HCT116 (cell line): ENCODE measurements around the gene DFFA. TPM values are rescaled to one million over a fixed set of nuclear protein-coding genes. Genes with fewer than 3 reads are reported as not detected.
A peak's percentile ranks its signal among the peaks of the same experiment; 100 is the strongest.

Source experiments
- ATAC-seq: fragments of 200-7000 bp; cut with Tn5 transposase; 2 replicates; pipeline ENCODE4 v1.9.1; 2020; ENCODE audit warnings: mild to moderate bottlenecking, moderate library complexity
- BruUV-seq: library from RNA; stranded (reverse); fragments of 400-500 nt; replicated peaks from 2 replicates; lab custom pipeline; 2021; lab: Mats Ljungman, UMichigan
- CTCF ChIA-PET: fragments of 300-600 bp; sonication (Branson Sonifier 250); formaldehyde crosslinking; loops from one replicate; lab custom pipeline; 2021; ENCODE audit warnings: antibody characterized with exemption; lab: Charles Lee
- POLR2A ChIA-PET: fragments of 300-600, 350-600 bp; sonication (Branson Sonifier 250); formaldehyde crosslinking; loops from one replicate; lab custom pipeline; 2021; ENCODE audit warnings: antibody characterized with exemption; lab: Charles Lee
- RAD21 ChIA-PET, 2 experiments: fragments of 300-600 bp; sonication (Branson Sonifier 250); formaldehyde crosslinking; loops; one replicate each; lab custom pipeline; 2023; ENCODE audit warnings: low total read pairs in 2 of 2; ENCODE audit not compliant: uncharacterized antibody in 2 of 2, unreplicated experiment in 2 of 2, low non-redundant PET in 1 of 2; lab: Charles Lee
- DNase-seq: peaks from one replicate; pipeline ENCODE4 v3.0.0-alpha.2; 2010; ENCODE audit warnings: low read depth, low spot score
- H2AFZ ChIP-seq: fragments of 200-600 bp; shearing (Covaris generic), sonication (generic); 2 replicates; pipeline ENCODE4 v1.6.1; 2017; ENCODE audit warnings: low read depth, mixed run types, mixed read lengths, antibody characterized with exemption, low read length; ENCODE audit not compliant: poor library complexity, severe bottlenecking
- H3K27ac ChIP-seq: 2 replicates; pipeline ENCODE4 v1.5.1; 2012; ENCODE audit warnings: low read depth, low read length
- H3K27me3 ChIP-seq: fragments of 200-600 bp; sonication (generic); 2 replicates; pipeline ENCODE4 v1.6.1; 2016; ENCODE audit warnings: mixed run types, low read length, mixed read lengths; ENCODE audit not compliant: insufficient read depth
- H3K36me3 ChIP-seq, 2 experiments: fragments of 200-500 bp in 1 of 2; fragments of 200-600 bp in 1 of 2; sonication (Bioruptor generic) in 1 of 2; sonication (generic) in 1 of 2; 2 replicates each; pipeline versions ENCODE4 v1.5.1 to v1.6.1; 2014 to 2016; ENCODE audit warnings: low read length in 2 of 2, inconsistent platforms in 1 of 2, mixed read lengths in 1 of 2, mixed run types in 1 of 2; ENCODE audit not compliant: insufficient read depth in 2 of 2, control insufficient read depth in 1 of 2
- H3K4me1 ChIP-seq, 2 experiments: fragments of 200-600 bp in 1 of 2; sonication (generic) in 1 of 2; 2 replicates each; pipeline versions ENCODE4 v1.5.1 to v1.6.1; 2012 to 2017; ENCODE audit warnings: low read length in 2 of 2, inconsistent platforms in 1 of 2, mild to moderate bottlenecking in 1 of 2, mixed read lengths in 1 of 2, mixed run types in 1 of 2, moderate library complexity in 1 of 2; ENCODE audit not compliant: insufficient read depth in 2 of 2, control insufficient read depth in 1 of 2
- H3K4me2 ChIP-seq: fragments of 200-600 bp; sonication (generic); 2 replicates; pipeline ENCODE4 v1.6.1; 2017; ENCODE audit warnings: mixed run types, low read length, mixed read lengths
- H3K4me3 ChIP-seq, 2 experiments: fragments of 200-600 bp in 1 of 2; sonication (generic) in 1 of 2; replicated peaks in 1 of 2; 2 replicates each; pipeline ENCODE4 v1.5.1; 2011 to 2016; ENCODE audit warnings: low read length in 2 of 2, control low read depth in 1 of 2, low read depth in 1 of 2, mild to moderate bottlenecking in 1 of 2, mixed read lengths in 1 of 2, mixed run types in 1 of 2
- H3K79me2 ChIP-seq: fragments of 200-600 bp; sonication (generic); 2 replicates; pipeline ENCODE4 v1.6.1; 2017; ENCODE audit warnings: mild to moderate bottlenecking, mixed run types, low read length, moderate library complexity, mixed read lengths; ENCODE audit not compliant: insufficient read depth
- H3K9ac ChIP-seq: fragments of 200-600 bp; sonication (generic); 2 replicates; pipeline ENCODE4 v1.6.1; 2016; ENCODE audit warnings: low read length, mixed read lengths
- H3K9me2 ChIP-seq: fragments of 200-600 bp; sonication (generic), shearing (Covaris generic); 2 replicates; pipeline ENCODE4 v1.6.1; 2017; ENCODE audit warnings: mixed run types, mild to moderate bottlenecking, moderate library complexity; ENCODE audit not compliant: insufficient read depth
- H3K9me3 ChIP-seq, 2 experiments: fragments of 200-500 bp in 1 of 2; fragments of 200-600 bp in 1 of 2; sonication (Bioruptor generic) in 1 of 2; sonication (generic) in 1 of 2; 2 replicates each; pipeline ENCODE4 v1.6.1; 2014 to 2017; ENCODE audit warnings: low read length in 2 of 2, mixed read lengths in 2 of 2, inconsistent platforms in 1 of 2, low read depth in 1 of 2, mild to moderate bottlenecking in 1 of 2, mixed run types in 1 of 2, moderate library complexity in 1 of 2; ENCODE audit not compliant: control insufficient read depth in 1 of 2, insufficient read depth in 1 of 2
- H4K20me1 ChIP-seq: fragments of 200-600 bp; sonication (generic), shearing (Covaris generic); 2 replicates; pipeline ENCODE4 v1.6.1; 2017; ENCODE audit warnings: mixed run types, mild to moderate bottlenecking, moderate library complexity; ENCODE audit not compliant: insufficient read depth
- ATF3 ChIP-seq: IDR thresholded peaks from 2 replicates; pipeline ENCODE4 v1.6.1; 2012
- CEBPB ChIP-seq: IDR thresholded peaks from 2 replicates; pipeline ENCODE4 v1.6.1; 2012; ENCODE audit warnings: low read depth
- CTCF ChIP-seq, 3 experiments: fragments of 200-600 bp in 1 of 3; sonication (generic) in 1 of 3; IDR thresholded peaks in 2 of 3; conservative IDR thresholded peaks in 1 of 3; 2 replicates each; pipeline ENCODE4 v1.5.1; 2012 to 2017; ENCODE audit warnings: low read depth in 2 of 3, low read length in 2 of 3, antibody characterized with exemption in 1 of 3, borderline replicate concordance in 1 of 3, control low read depth in 1 of 3, mild to moderate bottlenecking in 1 of 3, mixed read lengths in 1 of 3, mixed run types in 1 of 3, moderate library complexity in 1 of 3; ENCODE audit not compliant: insufficient read depth in 1 of 3
- EGR1 ChIP-seq: IDR thresholded peaks from 2 replicates; pipeline ENCODE4 v1.6.1; 2012; ENCODE audit warnings: low read depth
- RAD21 ChIP-seq: IDR thresholded peaks from 2 replicates; pipeline ENCODE4 v1.6.1; 2012; ENCODE audit warnings: low read depth, mild to moderate bottlenecking
- YY1 ChIP-seq: IDR thresholded peaks from 2 replicates; pipeline ENCODE4 v1.6.1; 2011; ENCODE audit warnings: low read length, low read depth, moderate library complexity, mild to moderate bottlenecking; ENCODE audit not compliant: insufficient replicate concordance; ENCODE audit errors: extremely low read depth
- intact Hi-C: fragments of 100-400 bp; cut with micrococcal nuclease; formaldehyde crosslinking; loops from 2 replicates; pipeline ENCODE4 v1.10.0; 2022
- total RNA-seq: library from RNA; stranded (reverse); gene quantifications from one replicate; pipeline ENCODE4 v1.2.1, GENCODE V29; 2021; ENCODE audit not compliant: unreplicated experiment

Gene DFFA
- total RNA-seq, 1 experiment from 2014 or later, result 67.7 TPM

GRCh38 chr1:10507111-10507879 lies 35.0 kb upstream of the DFFA start:
- Histone ChIP-seq H3K79me2 (peaks cover 71% of the 10 kb centered on the region), H3K4me2 (no peak overlapping the region), H3K27me3 (no peaks in the 10 kb centered on the region), H3K27ac (no peak overlapping the region), H2AFZ (no peak overlapping the region), H3K4me1 (peaks cover 17 to 30% of the 10 kb centered on the region in 2 experiments), H3K9ac (no peak overlapping the region), H3K9me3 (no peaks in the 10 kb centered on the region), H3K4me3 (no peak overlapping the region), H3K9me2 (no peaks in the 10 kb centered on the region), H4K20me1 (peaks cover 3% of the 10 kb centered on the region; the same call in 1 of the 2 replicates), H3K36me3 (no peaks in the 10 kb centered on the region)
- ChIA-PET POLR2A (no interaction called here), RAD21 (interaction anchor here (0.7 to 1.1 kb wide), 4 partner anchors 118 to 402 kb away, joined by 3 to 5 read pairs (median 3); no protein-coding TSS in a partner anchor), CTCF (interaction anchor here (0.6 to 2.6 kb wide), 17 partner anchors 9 to 1146 kb away, joined by 3 to 18 read pairs (median 5); partner anchors contain the start of gene CENPS)
- TF ChIP-seq YY1 (no peak), CTCF (IDR thresholded peaks at IDR 0.05 in 2 of 3, conservative IDR thresholded peaks at IDR 0.05 in 1 of 3; ENCODE audit: borderline replicate concordance in 1 of 3, insufficient read depth in 1 of 3, low read depth in 2 of 3, low read length in 2 of 3) (peak; percentile 86 to 96 (median 94)), EGR1 (no peak), RAD21 (peak; percentile 92), CEBPB (peak; percentile 74), ATF3 (no peak)
- no TSS peak for BruUV-seq
- ATAC-seq (peak; percentile 91), DNase-seq (peak; percentile 41)
- intact Hi-C loops, result loop anchor here (1.0 to 5.0 kb wide), 3 partner anchors 360 to 455 kb away; no protein-coding TSS in a partner anchor
